AG04450 (cell line): ENCODE measurements around the gene BICRA. TPM values are rescaled to one million over a fixed set of nuclear protein-coding genes. Genes with fewer than 3 reads are reported as not detected.
"Not testable (repeated sequence)": the region's sequence is repeated elsewhere in the genome, so short reads cannot be mapped to it uniquely, and the experiment has no call there.

ENCODE experiments used
- CTCF ChIA-PET: fragments of 300-600, 350-600 bp; formaldehyde crosslinking; extraction: SDS; loops from one replicate; lab custom pipeline; 2022; ENCODE audit warnings: antibody characterized with exemption, inconsistent platforms; lab: Charles Lee
- POLR2A ChIA-PET: fragments of 350-600 bp; formaldehyde crosslinking; extraction: SDS; loops from one replicate; lab custom pipeline; 2021; ENCODE audit warnings: antibody characterized with exemption, inconsistent platforms; lab: Yijun Ruan, JAX
- DNase-seq: peaks from one replicate; pipeline ENCODE4 v3.0.0-alpha.2; 2011; ENCODE audit warnings: low read depth, low spot score
- H3K27ac ChIP-seq: one replicate; pipeline ENCODE4 v1.5.1; 2012; ENCODE audit warnings: low read depth, low read length, control low read depth
- H3K27me3 ChIP-seq: one replicate; pipeline ENCODE4 v1.6.0; 2012; ENCODE audit warnings: low read length; ENCODE audit not compliant: control insufficient read depth, insufficient read depth
- H3K4me3 ChIP-seq: 2 replicates; pipeline ENCODE4 v1.5.1; 2011; ENCODE audit warnings: mild to moderate bottlenecking, low read depth, low read length, control low read depth
- H3K9me3 ChIP-seq: 2 replicates; pipeline ENCODE4 v1.5.1; 2012; ENCODE audit warnings: low read length; ENCODE audit not compliant: control insufficient read depth, insufficient read depth
- CTCF ChIP-seq: IDR thresholded peaks from 2 replicates; pipeline ENCODE4 v1.5.1; 2011; ENCODE audit warnings: low read depth, low read length, control low read depth, inconsistent platforms
- polyA plus RNA-seq: library from polyadenylated mRNA; depleted of rRNA; stranded (reverse); fragments of >200 nt; gene quantifications from 2 replicates; pipeline ENCODE4 v1.2.3, GENCODE V29; 2011

Gene BICRA
- polyA plus RNA-seq, 1 experiment, result 0.72 TPM

- POLR2A ChIA-PET, result interaction anchor here (1.6 to 6.1 kb wide), 2 partner anchors 7 to 29 kb away, joined by 4 to 87 read pairs; partner anchors contain the start of gene NOP53
- CTCF ChIA-PET, result interaction anchor here (0.6 to 2.0 kb wide), 4 partner anchors 27 to 368 kb away, joined by 3 to 5 read pairs (median 4); partner anchors contain the start of gene DHX34
- Histone ChIP-seq H3K27me3 (no peaks in the 10 kb centered on the region), H3K27ac (no peak overlapping the region), H3K9me3 (peaks cover 6% of the 10 kb centered on the region; the same call in 1 of the 2 replicates), H3K4me3 (peak overlapping the region; percentile 20; the same call in 1 of the 2 replicates)
- no peak for TF ChIP-seq CTCF
- no peak for DNase-seq
Measured at GRCh38 chr19:47716270-47716937, 107.5 kb downstream of the BICRA start.

GRCh38 chr19:47718415-47719046 lies 109.6 kb downstream of the BICRA start:
- peak overlapping the region; percentile 38 for H3K4me3 ChIP-seq
- peak overlapping the region; percentile 92 for H3K27ac ChIP-seq
- ChIA-PET CTCF (interaction anchor here (0.6 to 1.2 kb wide), 3 partner anchors 9 to 25 kb away, joined by 4 to 8 read pairs (median 5); no protein-coding TSS in a partner anchor), POLR2A (interaction anchor here (0.6 to 2.2 kb wide), 14 partner anchors 8 to 1339 kb away, joined by 3 to 62 read pairs (median 6); partner anchors contain the start of gene NOP53)
- H3K9me3 ChIP-seq, DNase-seq, H3K27me3 ChIP-seq: not testable (repeated sequence)

- H3K4me3 ChIP-seq, result peak overlapping the region; percentile 43
- H3K9me3 ChIP-seq, result peaks cover 6% of the 10 kb centered on the region; the same call in 1 of the 2 replicates
- no peaks in the 10 kb centered on the region for H3K27me3 ChIP-seq
- POLR2A ChIA-PET, result interaction anchor here (0.7 to 2.2 kb wide), 11 partner anchors 10 to 1338 kb away, joined by 3 to 62 read pairs (median 6); partner anchors contain the start of gene NOP53
- CTCF ChIA-PET, result interaction anchor here (0.6 to 1.2 kb wide), 3 partner anchors 8 to 25 kb away, joined by 4 to 8 read pairs (median 5); no protein-coding TSS in a partner anchor
- H3K27ac ChIP-seq, result peak overlapping the region; percentile 92
- DNase-seq, result peak; percentile 99
- TF ChIP-seq CTCF, result no peak
Measured at GRCh38 chr19:47719047-47719859, 110.3 kb downstream of the BICRA start.

- POLR2A ChIA-PET, result interaction anchor here (0.7 to 0.9 kb wide), 4 partner anchors 8 to 23 kb away, joined by 3 to 4 read pairs (median 4); partner anchors contain the start of gene EHD2
Measured at GRCh38 chr19:47720669-47721422, 111.9 kb downstream of the BICRA start.

More at GRCh38 chr19:47720669-47721422, 111.9 kb downstream of the BICRA start:
- Histone ChIP-seq H3K27me3 (no peaks in the 10 kb centered on the region), H3K4me3 (peak overlapping the region; percentile 7; the same call in 1 of the 2 replicates), H3K9me3 (peaks cover 12% of the 10 kb centered on the region; the same call in 1 of the 2 replicates), H3K27ac (no peak overlapping the region)
- no peak for DNase-seq
- CTCF ChIA-PET, result interaction anchor here (0.5 kb wide), 1 partner anchor 321 kb away, joined by 4 read pairs; no protein-coding TSS in a partner anchor
- TF ChIP-seq CTCF, result no peak
